Measurements from ENCODE around the gene MFAP4.

- no peak for TF ChIP-seq CTCF (conservative IDR thresholded peaks at IDR 0.05; ENCODE audit: low read depth, low read length)
- no peak for TF ChIP-seq EZH2 (IDR thresholded peaks at IDR 0.05; ENCODE audit: low read length, unreplicated experiment)
Observed at GRCh38 chr17:19397556-19398041, 10.6 kb upstream of the MFAP4 start.
